CD4-positive, alpha-beta T cell treated with Interleukin-12 subunit alpha and Interleukin-12 subunit beta, for 1 hour (primary cell): ENCODE results near the gene MYPOP.

ENCODE experiments used
- DNase-seq: peaks from one replicate; pipeline ENCODE4 v3.0.0-alpha.2; 2020

Gene MYPOP

GRCh38 chr19:45862564-45863334, 39.7 kb downstream of the MYPOP start, which contains the start of gene SYMPK:
Gene SYMPK, minus strand, starts transcription at chr19:45863147. Its CDS starts 8,652 bp downstream, at chr19:45854495.
- peak; percentile 99 for DNase-seq

DNA sequence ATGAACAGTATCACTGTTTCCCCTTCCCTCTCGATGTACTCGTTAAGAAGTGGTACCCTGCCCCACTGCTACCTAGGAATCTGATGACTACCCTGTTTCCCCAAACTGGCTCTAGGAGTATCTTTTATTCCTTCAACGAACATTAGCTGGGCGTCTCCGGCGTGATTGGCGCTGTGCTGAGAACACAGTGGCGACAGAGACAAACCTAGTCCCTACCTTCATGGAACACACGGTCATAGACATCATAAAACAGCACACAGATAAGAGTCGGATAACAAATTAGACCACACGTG, 40.2 kb downstream of the MYPOP start:
- no peak for DNase-seq

DNA sequence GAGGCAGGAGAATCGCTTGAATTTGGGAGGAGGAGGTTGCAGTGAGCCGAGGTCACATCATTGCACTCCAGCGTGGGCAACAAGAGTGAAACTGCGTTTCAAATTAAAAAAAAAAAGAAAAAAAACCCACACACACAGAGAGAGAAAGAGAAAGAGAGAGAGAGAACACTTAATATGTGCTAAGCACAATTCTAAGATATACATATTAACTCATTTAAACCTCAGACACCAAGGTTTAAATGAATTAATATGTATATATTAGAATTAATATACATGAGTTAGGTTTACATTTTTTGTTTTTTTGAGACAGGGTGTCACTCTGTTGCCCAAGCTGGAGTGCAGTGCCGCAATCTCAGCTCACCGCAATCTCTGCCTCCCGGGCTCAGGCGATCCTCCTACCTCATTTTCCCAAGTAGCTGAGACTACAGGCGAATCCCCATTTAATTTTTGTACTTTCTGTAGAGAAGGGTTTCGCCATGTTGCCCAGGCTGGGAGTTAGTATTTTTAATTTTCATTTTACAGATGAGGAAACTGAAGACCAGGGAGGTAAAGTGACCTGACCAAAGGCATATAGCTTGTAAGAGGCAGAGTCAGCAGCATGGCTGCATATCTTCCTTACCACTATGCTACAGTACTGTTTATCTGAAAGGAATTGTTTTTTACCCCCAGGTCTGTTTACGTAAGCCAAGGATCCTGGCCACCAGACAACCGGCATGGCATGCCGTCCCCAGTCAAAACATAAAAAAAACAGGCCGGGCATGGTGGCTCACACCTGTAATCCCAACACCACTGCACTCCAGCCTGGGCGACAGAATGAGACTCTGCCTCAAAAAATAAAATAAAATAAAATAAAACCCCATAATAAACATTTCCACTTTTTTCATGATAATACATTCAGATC, 41.8 kb downstream of the MYPOP start:
- DNase-seq: no peak

GRCh38 chr19:45854167-45854778, 48.1 kb downstream of the MYPOP start:
- no peak for DNase-seq

- DNase-seq: no peak
Observed at GRCh38 chr19:45852983-45853382, 49.4 kb downstream of the MYPOP start.

DNA sequence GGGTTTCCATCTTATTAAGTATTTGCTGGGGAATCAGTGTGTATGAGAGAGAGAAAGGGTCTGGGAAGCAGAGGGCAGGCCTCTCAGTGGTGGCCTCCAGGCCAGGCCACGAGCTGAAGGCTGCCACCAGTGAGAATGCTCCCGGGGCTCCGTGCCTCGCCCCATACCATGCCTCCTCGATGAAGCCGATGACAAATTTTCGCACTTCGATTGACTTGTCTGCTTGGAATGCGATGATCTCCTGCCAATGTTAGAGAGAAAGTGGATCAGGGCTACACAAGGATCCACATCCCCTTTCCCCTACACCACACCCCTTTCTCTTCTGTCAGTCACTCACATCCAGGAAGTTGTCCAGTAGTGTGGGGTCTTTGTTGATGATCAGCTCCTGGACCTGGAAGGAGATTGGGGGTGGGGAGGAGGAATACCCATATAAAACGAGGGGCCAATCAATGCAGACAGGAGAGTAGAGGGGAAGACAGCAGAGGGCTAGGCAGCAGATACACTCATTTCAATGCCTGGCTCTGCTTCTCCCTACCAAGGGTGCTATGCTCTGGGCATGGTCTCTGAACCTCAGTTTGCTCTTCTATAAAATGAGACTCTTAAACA, 50.2 kb downstream of the MYPOP start:
- no peak for DNase-seq

- no peak for DNase-seq
Observed at GRCh38 chr19:45848922-45849321, 53.5 kb downstream of the MYPOP start.

DNA sequence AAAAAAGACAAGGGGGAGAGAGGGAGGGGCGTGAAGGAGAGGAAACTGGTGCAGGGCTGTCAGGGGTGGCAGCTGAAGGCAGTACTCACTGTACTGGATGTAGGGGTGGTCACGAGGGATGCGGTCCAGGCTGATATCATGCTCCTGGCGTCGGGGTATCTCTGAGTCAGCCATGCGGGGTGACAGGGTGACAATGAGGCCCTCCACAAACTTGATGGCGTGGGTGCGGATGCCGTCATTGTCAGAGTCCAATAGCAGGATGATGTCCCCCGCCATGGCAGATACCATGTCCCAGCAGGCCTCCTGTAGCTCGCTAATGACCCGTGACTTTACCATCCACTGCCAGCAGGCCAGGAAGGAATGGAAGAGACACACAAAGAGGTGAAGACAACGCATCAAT, 54.8 kb downstream of the MYPOP start:
- no peak for DNase-seq

GRCh38 chr19:45842198-45842597, 60.2 kb downstream of the MYPOP start:
- no peak for DNase-seq
